Panc1 (cell line): ENCODE results near the gene FAM204A.

Source experiments
- CTCF ChIP-seq: fragments of 450-650 bp; IDR thresholded peaks from 2 replicates; pipeline ENCODE4 v1.5.1; 2017; ENCODE audit warnings: mild to moderate bottlenecking
- SIN3A ChIP-seq: IDR thresholded peaks from 2 replicates; pipeline ENCODE4 v1.6.1; 2012; ENCODE audit warnings: low read depth, mild to moderate bottlenecking, low read length, moderate library complexity, borderline replicate concordance; ENCODE audit not compliant: insufficient read depth

GRCh38 chr10:118342638-118343020 lies 505 bp upstream of the FAM204A start:
- TF ChIP-seq CTCF (peak; percentile 21; the same call in 1 of the 2 replicates), SIN3A (no peak)
